Measurements from ENCODE around the gene ABHD13.
"Not testable (repeated sequence)": the region's sequence is repeated elsewhere in the genome, so short reads cannot be mapped to it uniquely, and the experiment has no call there.

ABHD13 gene

GRCh38 chr13:108218044-108218974, at the start of gene ABHD13:
Gene ABHD13 (plus strand): TSS chr13:108218392. CDS start chr13:108229219, 10,827 bp downstream.
- DNase-seq (ENCODE audit: low spot score), result peak; percentile 81

GRCh38 chr13:108168929-108169328, 49.3 kb upstream of the ABHD13 start:
- no peak for DNase-seq (ENCODE audit: low spot score)

GRCh38 chr13:108176685-108177274, 41.4 kb upstream of the ABHD13 start:
- DNase-seq (ENCODE audit: low spot score), result peak; percentile 24

- DNase-seq (ENCODE audit: low spot score), result no peak
Measured at GRCh38 chr13:108178078-108178477, 40.1 kb upstream of the ABHD13 start.

GRCh38 chr13:108182652-108183051, 35.5 kb upstream of the ABHD13 start:
- no peak for DNase-seq (ENCODE audit: low spot score)

- DNase-seq (ENCODE audit: low spot score), result no peak
Measured at GRCh38 chr13:108185223-108185622, 33.0 kb upstream of the ABHD13 start.

GRCh38 chr13:108188260-108188659, 29.9 kb upstream of the ABHD13 start:
- DNase-seq (ENCODE audit: low spot score), result no peak

GRCh38 chr13:108190897-108191296, 27.3 kb upstream of the ABHD13 start:
- DNase-seq (ENCODE audit: low spot score), result no peak

- no peak for DNase-seq (ENCODE audit: low spot score)
Measured at GRCh38 chr13:108193806-108194205, 24.4 kb upstream of the ABHD13 start.

- no peak for DNase-seq (ENCODE audit: low spot score)
Measured at GRCh38 chr13:108194435-108194936, 23.7 kb upstream of the ABHD13 start.

GRCh38 chr13:108195146-108195545, 23.0 kb upstream of the ABHD13 start:
- DNase-seq (ENCODE audit: low spot score), result no peak

- DNase-seq (ENCODE audit: low spot score), result no peak
Measured at GRCh38 chr13:108195861-108196260, 22.3 kb upstream of the ABHD13 start.

GRCh38 chr13:108200781-108201398, 17.3 kb upstream of the ABHD13 start:
- no peak for DNase-seq (ENCODE audit: low spot score)

GRCh38 chr13:108210551-108210950, 7.6 kb upstream of the ABHD13 start:
- no peak for DNase-seq (ENCODE audit: low spot score)

GRCh38 chr13:108212886-108213285, 5.3 kb upstream of the ABHD13 start:
- DNase-seq (ENCODE audit: low spot score), result no peak

GRCh38 chr13:108213946-108214345, 4.2 kb upstream of the ABHD13 start:
- no peak for DNase-seq (ENCODE audit: low spot score)

GRCh38 chr13:108214441-108215271, 3.5 kb upstream of the ABHD13 start:
- DNase-seq (ENCODE audit: low spot score), result no peak

GRCh38 chr13:108215436-108215835, 2.8 kb upstream of the ABHD13 start, which contains the start of gene LIG4:
Gene LIG4 (minus strand): TSS chr13:108215536. CDS start chr13:108211268, 4,268 bp downstream.
- DNase-seq (ENCODE audit: low spot score), result peak; percentile 91

GRCh38 chr13:108217307-108218043, 717 bp upstream of the ABHD13 start:
- not testable (repeated sequence) for DNase-seq (ENCODE audit: low spot score)

- no peak for DNase-seq (ENCODE audit: low spot score)
Measured at GRCh38 chr13:108220041-108220440, 1.8 kb downstream of the ABHD13 start.
